Calu3 (cell line): ENCODE data around the gene POLN. TPM values are rescaled to one million over a fixed set of nuclear protein-coding genes. Genes with fewer than 3 reads are reported as not detected.

ENCODE experiments used
- BruUV-seq: library from RNA; stranded (reverse); fragments of 400-500 nt; replicated peaks from 2 replicates; lab custom pipeline; 2021; lab: Mats Ljungman, UMichigan
- CTCF ChIA-PET: fragments of 300-600 bp; sonication (Branson Sonifier 250); formaldehyde crosslinking; loops from one replicate; lab custom pipeline; 2022; ENCODE audit warnings: antibody characterized with exemption; lab: Charles Lee
- DNase-seq: peaks from one replicate; pipeline ENCODE4 v3.0.0; 2022
- H3K27ac Mint-ChIP-seq: one replicate; pipeline ENCODE4 v1.8.0; 2022; ENCODE audit warnings: mixed read lengths; ENCODE audit not compliant: unreplicated experiment
- H3K27me3 Mint-ChIP-seq: one replicate; pipeline ENCODE4 v1.8.0; 2022; ENCODE audit warnings: mixed read lengths; ENCODE audit not compliant: unreplicated experiment
- H3K36me3 Mint-ChIP-seq: one replicate; pipeline ENCODE4 v1.8.0; 2022; ENCODE audit warnings: mild to moderate bottlenecking, moderate library complexity, mixed read lengths; ENCODE audit not compliant: insufficient read depth, unreplicated experiment
- H3K4me1 Mint-ChIP-seq: one replicate; pipeline ENCODE4 v1.8.0; 2022; ENCODE audit warnings: mild to moderate bottlenecking, low read depth, mixed read lengths; ENCODE audit not compliant: unreplicated experiment
- H3K4me3 Mint-ChIP-seq: one replicate; pipeline ENCODE4 v1.8.0; 2022; ENCODE audit warnings: mild to moderate bottlenecking, low read depth, moderate library complexity, mixed read lengths; ENCODE audit not compliant: unreplicated experiment
- H3K9me3 Mint-ChIP-seq: one replicate; pipeline ENCODE4 v1.8.0; 2022; ENCODE audit warnings: low read depth, mixed read lengths; ENCODE audit not compliant: unreplicated experiment
- CTCF ChIP-seq: fragments of 200-600 bp; IDR thresholded peaks from one replicate; pipeline ENCODE4 v1.8.0; 2022; ENCODE audit warnings: antibody characterized with exemption; ENCODE audit not compliant: unreplicated experiment
- intact Hi-C: fragments of 100-400 bp; cut with micrococcal nuclease; formaldehyde crosslinking; loops from one replicate; pipeline ENCODE4 v1.10.0; 2022; ENCODE audit not compliant: unreplicated experiment
- total RNA-seq: library from RNA; stranded (reverse); gene quantifications from 2 replicates; pipeline ENCODE4 v1.2.3, GENCODE V29; 2022

POLN gene
- total RNA-seq, 1 experiment from 2014 or later, result 4.1 TPM

DNA sequence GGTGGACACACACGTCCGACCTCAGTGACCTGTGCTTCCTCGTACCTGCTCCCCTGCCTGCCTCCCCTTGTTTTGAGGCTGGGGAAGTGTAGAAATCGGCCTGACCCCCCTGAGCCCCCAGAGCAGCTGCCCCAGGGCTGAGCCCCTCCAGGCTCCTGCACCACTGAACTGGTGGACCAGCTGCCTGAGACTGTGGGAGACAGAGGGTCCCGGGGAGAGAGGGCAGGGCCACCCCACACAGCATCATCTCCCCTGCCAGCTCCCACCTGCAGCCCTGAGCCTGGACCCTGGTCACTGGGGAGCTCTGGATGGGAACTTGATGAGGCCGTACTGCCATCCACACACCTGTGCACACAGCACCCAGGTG is 197.8 kb downstream of the POLN start:
- H3K9me3 Mint-ChIP-seq, result no peaks in the 10 kb centered on the region
- no TSS peak for BruUV-seq
- H3K27me3 Mint-ChIP-seq, result no peaks in the 10 kb centered on the region
- TF ChIP-seq CTCF, result no peak
- H3K27ac Mint-ChIP-seq, result no peak overlapping the region
- no peak overlapping the region for H3K4me3 Mint-ChIP-seq
- DNase-seq, result no peak
- H3K4me1 Mint-ChIP-seq, result no peaks in the 10 kb centered on the region
- CTCF ChIA-PET, result no interaction called here
- intact Hi-C loops, result no loop called here
- peaks cover 24% of the 10 kb centered on the region for H3K36me3 Mint-ChIP-seq

DNA sequence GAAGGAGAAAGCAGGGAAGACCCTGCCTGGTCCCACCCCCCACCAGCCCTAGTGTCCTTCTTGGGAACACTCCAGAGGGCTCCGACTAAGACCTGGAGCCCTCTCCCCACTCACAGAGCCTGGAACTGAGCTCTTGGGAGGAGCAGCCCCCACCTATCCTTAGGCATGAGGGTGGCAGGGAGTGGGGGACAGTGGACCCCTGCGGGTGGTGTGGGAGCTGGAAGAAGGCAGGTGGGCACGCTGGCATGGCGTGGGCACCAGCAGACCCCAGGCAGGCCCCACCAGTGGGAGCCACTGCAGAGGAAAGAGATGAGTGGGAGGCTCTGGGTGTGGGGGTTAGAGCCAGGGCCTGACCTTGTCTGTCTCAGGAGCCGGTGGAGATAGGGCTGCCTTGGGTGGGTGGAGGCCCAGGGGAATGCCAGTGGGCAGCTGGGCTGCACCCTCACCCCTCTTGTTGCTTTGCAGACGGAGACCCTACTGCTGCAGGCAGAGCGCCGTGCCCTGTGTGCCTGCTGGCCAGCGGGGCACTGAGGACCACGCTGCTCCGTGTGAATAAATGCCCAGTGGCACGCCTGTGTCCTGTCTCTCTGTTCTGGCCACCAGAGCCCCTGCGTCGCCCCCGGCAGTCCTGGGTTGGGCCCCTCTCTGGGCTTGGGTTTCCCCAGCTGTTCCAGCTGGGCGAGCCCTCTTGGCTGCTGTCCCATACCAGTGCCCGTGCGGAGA is 198.4 kb downstream of the POLN start:
- Mint-ChIP-seq H3K27ac (no peak overlapping the region), H3K27me3 (no peaks in the 10 kb centered on the region), H3K4me3 (no peak overlapping the region), H3K9me3 (no peaks in the 10 kb centered on the region), H3K4me1 (no peaks in the 10 kb centered on the region), H3K36me3 (peaks cover 24% of the 10 kb centered on the region)
- intact Hi-C loops, result no loop called here
- BruUV-seq, result no TSS peak
- CTCF ChIA-PET, result no interaction called here
- DNase-seq, result no peak
- TF ChIP-seq CTCF, result no peak

DNA sequence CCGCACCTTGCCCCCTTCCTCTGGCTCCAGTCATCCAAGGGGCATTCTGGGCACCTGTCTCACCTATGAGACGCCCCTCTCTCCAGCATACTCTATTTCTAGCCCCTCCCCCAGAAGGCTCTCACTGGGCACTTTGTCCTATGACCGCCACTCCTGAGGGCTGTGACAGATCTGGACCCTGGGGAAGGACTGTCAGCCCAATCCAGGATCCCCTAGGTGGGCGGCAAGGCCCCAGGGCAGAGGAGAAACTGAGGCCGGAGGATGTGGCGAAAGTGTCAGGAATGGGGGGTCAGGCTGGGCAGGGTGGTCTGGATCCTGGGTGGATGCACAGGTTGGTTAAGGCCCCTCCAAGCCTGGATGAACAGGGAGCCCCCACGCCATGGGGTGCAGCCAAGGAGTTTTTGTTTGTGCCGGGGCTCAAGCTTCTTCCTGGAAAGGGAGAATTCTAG is 198.9 kb downstream of the POLN start:
- Mint-ChIP-seq H3K27ac (no peak overlapping the region), H3K36me3 (peaks cover 24% of the 10 kb centered on the region), H3K27me3 (no peaks in the 10 kb centered on the region), H3K9me3 (no peaks in the 10 kb centered on the region), H3K4me1 (no peaks in the 10 kb centered on the region), H3K4me3 (peak overlapping the region; percentile 40)
- BruUV-seq, result no TSS peak
- intact Hi-C loops, result no loop called here
- DNase-seq, result no peak
- CTCF ChIA-PET, result no interaction called here
- TF ChIP-seq CTCF, result no peak

- H3K9me3 Mint-ChIP-seq, result no peaks in the 10 kb centered on the region
- intact Hi-C loops, result no loop called here
- peaks cover 24% of the 10 kb centered on the region for H3K36me3 Mint-ChIP-seq
- H3K27ac Mint-ChIP-seq, result no peak overlapping the region
- DNase-seq, result peak; percentile 43
- H3K4me1 Mint-ChIP-seq, result no peaks in the 10 kb centered on the region
- BruUV-seq, result no TSS peak
- TF ChIP-seq CTCF, result no peak
- no peaks in the 10 kb centered on the region for H3K27me3 Mint-ChIP-seq
- peak overlapping the region; percentile 82 for H3K4me3 Mint-ChIP-seq
- CTCF ChIA-PET, result no interaction called here
These were observed 199.5 kb downstream of the POLN start for GRCh38 chr4:2042204-2042946.
